GM04504 (cell line): ENCODE measurements around the gene TMEM86A.
A peak's percentile ranks its signal among the peaks of the same experiment; 100 is the strongest.

Source experiments
- DNase-seq: peaks from one replicate; pipeline ENCODE4 v3.0.0-alpha.2; 2012; ENCODE audit warnings: low read depth

Gene TMEM86A

GRCh38 chr11:18726040-18726439 is 27.5 kb downstream of the TMEM86A start, which contains the start of gene IGSF22:
Gene IGSF22, minus strand, starts transcription at chr11:18726188. Its CDS starts 1,952 bp downstream, at chr11:18724236.
- DNase-seq = no peak

DNA sequence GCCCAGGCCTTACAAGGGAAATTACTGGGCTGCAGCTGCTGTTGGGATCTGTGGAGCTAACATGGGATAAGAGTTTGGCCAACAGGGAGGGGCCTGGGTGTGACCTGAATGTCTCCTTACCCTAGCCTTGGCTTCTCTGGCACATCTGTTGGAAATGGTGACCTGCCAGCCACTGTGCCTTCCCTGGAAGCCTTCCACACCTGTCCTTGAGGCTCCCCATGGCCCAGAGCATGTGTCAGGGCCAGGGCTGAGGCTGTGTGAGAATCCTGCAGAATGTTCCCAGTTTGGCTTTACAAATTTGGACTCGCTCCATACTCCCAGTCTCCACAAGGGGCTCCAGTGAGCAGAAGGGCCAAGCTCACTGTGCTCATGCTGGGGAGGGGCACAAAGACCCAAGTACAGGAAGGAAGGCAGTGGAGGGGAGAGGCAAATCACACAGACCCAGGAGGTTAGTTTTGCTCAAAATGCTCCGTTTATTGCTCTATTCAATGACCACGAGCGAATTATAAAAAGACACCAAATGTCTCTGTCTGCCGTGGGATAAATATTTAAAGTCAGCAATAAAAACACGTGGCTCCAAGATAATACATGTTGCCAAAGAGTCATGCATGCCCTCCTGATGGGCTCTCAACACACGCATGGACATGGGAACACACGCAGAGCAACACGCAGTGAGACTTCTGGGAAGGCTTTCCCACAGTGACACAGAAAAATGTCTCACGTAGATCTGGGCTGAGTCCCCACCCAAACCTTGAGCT is 29.1 kb downstream of the TMEM86A start:
- DNase-seq = no peak

GRCh38 chr11:18728658-18729057 is 30.1 kb downstream of the TMEM86A start:
- DNase-seq = no peak

DNA sequence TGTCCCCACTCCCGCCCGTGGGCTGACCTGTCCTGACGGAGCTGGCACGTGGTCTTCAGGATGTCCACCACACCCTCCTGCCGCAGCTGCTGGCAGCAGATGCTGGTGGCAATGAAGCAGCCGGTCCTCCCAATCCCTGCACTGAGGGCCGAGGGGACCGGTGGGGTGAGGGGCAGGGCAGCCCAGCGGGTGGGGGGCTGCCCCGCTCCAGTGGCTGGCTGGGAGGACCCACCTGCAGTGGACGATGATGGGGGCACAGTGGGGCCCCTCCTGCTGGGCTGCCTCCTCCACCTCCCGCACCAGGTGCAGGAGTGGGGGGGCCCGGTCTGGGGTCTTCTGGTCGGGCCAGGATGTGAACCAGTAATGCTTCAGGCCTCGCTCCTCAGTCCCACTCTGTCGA is 30.8 kb downstream of the TMEM86A start:
- no peak for DNase-seq

GRCh38 chr11:18730020-18730419 is 31.4 kb downstream of the TMEM86A start:
- no peak for DNase-seq

DNA sequence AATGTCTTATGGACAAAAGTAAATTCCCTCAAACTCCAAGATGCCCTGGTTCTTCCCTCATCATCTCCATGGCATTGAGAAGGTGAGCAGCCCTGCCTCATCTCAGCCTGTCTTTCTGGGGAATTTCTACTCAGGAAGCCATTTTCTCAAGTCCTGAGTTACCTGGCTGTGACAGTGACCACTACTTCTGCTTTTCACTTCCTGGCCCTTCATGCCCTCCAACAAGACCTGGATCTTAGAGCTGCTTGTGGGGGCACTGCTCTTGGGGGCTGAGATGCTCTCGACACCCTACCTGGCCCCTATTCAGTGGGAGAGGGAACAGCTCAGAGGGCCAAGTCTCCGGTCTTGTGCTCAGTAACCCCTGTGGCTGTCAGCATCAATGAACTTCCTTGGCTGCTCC is 32.9 kb downstream of the TMEM86A start:
- DNase-seq = no peak

DNA sequence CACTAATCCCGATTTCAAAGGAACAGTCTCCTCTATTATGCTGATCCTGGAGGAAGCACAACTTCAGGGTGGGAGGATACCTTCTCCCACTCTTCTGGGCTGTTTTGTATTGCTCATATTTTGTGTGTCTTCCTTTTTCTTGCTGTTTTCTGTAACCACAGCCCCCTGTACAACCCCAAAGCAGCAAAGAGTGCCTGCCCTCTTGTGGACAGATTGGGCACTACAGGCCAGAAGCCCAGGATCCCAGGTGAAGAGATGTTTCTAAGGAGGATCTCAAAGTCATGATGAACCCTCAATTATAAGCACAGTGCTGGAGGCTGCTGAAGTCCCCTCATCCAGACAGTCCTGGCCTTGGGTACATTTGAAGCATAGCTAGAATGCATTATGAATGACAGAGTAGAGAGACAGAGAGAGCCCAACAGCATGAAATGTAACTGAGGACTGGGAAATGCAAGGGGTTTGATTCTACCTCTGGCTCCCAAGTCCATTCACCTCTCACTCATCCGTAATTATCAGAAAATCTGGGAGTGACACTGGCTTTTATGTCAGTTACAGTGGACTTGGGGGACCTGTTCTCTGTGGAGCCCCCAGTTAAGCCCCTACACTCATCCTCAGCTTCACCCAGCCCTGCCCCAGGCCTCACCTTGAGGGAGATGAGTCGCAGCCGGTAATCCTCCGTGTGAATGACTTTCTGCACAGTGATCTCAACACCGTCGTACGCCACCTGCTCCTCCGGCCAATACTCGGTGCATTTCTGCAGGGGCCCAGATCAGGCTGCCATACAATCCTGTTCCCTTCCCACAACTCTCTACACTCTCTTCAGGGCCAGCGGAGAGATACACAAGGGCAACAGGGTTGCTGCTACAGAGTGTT is 33.6 kb downstream of the TMEM86A start:
- DNase-seq = no peak

DNA sequence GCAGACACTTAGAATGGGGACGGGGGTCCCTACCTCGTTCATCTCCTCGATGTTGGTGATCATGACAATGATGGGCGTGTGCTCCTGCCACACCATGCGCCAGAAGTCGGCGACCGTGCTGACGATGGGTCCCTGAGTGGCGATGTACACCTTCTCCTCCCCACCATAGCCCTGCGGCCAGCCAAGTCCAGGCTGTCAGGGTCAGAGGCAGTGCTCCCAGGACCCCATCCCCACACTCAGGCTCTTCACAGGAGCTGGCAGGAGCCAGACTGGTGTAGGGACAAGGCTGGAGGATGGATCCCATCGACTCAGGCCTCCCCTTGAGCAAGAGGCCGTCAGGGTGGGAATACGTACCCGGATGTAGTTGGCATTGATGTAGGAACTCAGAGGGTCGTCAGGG is 34.6 kb downstream of the TMEM86A start:
- DNase-seq = no peak

DNA sequence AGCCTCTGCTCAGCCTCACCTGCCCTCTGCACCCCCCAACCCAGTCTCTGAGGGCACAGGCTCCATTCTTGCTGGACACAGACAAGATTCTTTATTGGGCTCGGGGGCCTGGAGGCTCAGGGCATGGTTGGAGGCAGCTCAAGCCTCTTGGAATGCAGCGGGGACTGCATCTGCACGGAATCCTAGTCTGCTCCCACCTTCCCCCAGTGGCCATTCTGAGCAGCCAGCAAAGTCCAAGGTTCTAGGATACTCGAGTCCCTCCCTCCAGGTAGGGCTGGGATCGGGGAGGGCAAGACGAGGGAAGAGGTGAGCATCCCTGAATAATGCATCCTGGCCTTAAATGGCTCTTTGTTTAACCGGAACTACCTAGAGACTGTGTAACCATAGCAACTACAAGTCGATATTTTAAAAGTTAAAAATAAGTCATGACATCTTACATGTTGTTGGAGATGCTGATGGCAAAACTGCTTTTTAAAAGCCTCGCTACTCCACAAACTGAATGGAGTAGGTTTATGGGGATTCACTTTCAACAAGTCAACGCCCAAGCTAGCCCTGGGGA is 38.1 kb downstream of the TMEM86A start:
- no peak for DNase-seq

DNA sequence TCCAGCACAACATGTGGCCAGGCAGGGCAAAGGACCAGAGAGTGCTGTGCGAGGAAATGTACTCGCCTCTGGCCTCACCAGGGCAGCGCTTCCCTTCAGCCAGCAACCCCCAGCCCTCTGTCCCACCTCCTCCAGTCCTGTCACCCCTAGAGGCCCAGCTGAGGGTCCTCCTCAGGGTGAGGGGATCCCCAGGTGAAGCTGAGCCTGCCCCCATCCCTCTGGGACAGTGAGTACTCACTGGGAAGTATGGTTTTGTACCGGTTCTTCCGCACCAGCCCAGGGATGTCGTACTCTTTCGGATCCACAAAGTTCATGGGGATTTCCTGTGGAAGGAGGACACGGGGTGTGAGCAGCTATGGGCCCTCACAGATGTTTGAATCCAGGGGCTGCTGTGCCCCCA is 39.1 kb downstream of the TMEM86A start:
- DNase-seq = no peak

DNA sequence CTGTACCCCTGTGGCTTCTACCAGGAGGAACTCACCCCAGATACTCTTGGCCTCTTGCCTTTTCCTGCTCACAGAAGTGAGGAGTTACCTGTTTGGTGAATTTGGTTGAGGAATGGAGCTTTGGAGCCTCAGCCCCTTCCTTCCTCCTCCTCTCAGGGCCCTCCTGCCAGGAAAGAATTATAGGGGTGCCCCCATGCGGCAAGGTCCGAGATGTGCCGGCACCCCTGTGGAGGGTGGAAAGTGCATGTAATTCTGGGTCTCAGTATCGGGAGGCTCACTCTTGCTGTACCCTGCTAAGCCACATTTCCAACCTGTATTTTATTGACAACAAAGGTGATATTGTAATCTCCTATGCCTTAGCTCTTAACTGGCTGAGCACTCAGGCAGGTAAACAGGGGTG is 41.1 kb downstream of the TMEM86A start:
- DNase-seq = no peak

DNA sequence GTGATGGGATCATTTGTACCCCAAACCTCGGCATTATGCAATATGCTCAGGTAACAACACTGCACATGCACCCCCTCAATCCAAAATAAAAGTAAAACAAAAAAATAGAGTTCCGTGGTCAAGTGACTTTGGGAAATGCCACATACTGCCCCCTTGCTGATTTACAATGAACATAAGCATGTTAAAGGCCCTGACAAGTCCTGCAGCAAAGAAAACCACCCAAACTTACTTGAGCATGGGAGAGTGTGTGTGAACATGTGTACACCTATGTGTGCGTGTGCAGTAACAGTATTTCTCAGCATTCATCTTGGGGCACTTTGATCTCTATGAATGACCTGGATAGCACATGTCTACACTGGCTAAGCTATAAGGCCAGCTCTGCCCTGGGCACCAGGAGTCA is 43.2 kb downstream of the TMEM86A start:
- no peak for DNase-seq

DNA sequence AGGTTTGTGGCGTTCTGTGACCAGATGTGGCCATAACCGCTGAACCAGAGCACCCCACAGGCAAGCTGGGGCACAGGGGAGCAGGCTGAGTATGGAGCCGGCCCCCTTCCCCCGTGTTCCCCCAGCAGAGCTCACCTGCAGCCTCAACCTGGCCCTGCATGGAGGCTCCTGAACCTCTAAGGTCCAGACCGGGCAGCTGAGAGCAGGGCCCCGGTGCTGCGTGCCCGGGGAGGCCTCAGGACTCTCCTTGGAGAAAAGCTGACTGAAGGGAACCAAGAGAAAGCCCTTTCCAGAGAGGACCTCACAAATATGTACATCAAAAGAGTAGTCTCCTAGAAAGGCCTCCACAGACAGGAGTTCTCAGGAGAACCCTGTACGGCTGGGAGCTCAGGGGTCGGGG is 44.8 kb downstream of the TMEM86A start:
- DNase-seq = no peak

DNA sequence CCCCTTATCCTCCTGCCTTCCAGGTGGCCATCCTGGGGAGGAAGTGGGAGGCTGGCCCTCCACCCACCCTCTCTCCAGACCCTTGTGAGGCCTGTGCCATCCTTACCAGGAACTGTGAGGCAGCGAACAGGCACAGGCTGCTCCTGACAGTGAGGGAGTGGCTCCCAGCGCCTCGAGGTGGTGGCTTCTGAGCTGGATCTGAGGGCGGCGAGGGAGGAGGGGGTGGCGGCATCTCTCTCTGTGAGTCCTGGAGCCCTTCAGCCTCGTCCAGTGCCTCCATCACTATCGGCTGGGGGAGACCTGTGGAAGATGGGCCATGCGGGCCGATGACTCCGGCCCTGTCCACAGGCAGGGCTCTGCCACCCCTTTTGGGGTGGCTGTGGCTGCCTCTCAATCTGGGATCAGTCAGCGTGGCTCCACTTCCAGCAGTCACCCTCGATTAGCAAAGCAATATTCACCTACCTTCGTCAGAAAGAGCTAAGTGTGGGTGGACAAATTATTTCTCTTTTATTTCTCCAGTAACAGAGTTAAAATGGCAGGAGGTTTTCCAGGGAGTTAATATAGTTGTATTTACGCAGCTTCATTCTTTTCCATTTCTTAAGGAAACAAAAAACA is 45.4 kb downstream of the TMEM86A start:
- DNase-seq = no peak

DNA sequence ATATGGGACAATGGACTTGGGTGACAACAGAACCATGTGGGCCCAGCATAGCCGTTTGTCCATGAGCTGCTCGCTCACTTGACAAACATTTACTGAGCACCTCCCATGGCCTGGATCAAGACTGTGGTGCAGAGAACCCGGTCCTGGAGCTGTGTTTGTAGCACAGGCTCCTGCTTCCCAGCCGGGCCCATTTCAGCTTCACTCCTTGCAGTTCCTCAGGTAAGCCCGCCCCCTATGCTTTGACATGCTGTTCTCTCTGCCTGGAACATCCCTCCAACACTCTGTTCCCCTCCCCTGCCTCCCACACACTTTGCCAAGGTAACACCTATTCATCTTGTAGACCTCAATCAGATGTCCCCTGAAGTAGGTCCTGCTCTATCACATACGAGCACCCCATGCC is 46.7 kb downstream of the TMEM86A start:
- no peak for DNase-seq

DNA sequence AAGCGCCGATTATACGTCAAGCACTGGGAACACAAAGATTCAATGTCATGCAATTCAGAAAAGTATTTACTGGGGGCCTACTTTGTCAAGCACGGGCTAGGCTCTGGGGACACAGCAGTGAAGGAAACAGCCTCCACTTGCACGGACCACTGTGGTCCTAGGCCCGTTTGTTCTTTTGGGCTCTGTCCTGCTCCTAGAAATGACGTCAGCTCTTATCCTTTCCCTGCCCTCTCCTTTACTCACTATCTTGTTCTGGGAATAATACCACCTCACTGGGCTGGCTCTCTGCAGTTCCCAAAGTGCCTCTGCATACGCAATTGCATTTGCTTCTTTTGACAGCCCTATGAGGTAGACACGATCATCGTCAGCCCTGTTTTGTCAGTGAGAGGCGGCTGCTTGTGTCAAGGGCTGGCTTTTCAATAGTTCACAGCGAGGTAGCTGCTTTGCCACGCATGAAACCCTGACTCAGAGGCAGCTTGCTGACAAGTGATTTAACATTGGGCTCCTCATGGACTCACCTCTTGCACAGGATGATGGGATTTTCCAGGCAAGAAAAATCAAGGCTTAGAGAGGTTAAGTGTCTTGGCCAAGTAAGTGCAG is 50.3 kb downstream of the TMEM86A start:
- no peak for DNase-seq

- DNase-seq = peak; percentile 30
These were observed 51.2 kb downstream of the TMEM86A start for GRCh38 chr11:18749681-18750319.

DNA sequence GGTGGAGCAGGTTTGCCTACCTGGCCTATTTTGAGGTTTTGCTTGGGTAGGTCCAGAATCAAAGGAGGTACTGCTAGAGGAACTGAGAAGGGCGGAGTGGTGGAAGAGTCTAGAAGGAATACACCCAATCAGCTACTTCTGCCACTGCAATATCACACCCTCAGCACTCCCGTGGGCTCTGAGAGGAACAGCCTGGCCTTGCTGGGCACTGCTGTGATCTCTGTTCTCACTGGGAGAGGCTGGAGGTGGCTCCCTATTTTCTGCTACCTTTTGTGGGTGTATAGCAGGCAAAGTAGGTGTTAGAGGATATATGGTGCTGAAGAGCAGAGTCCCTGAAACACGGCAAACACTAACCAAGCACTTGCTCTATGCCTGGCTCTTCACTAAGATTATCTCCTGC is 52.4 kb downstream of the TMEM86A start:
- DNase-seq = no peak

DNA sequence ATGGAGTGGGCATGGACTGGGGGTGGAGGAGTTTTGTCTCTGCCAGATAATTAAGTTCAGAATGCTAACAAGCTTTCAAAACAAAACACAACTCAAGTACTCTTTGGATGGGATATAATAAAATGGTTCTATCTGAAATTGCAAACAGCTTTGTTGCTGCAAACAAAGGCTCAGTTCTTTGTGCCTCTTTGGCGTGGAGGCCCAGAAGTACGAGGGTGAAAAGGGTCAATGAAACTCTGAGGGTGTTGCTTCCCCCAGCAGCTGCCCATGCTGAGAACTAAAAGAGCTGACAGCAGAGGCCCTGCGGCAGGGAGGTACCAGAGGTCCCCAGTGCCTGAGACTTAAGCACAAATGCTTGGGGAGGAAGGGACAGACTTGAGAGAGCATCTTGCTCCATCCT is 53.9 kb downstream of the TMEM86A start:
- no peak for DNase-seq

DNA sequence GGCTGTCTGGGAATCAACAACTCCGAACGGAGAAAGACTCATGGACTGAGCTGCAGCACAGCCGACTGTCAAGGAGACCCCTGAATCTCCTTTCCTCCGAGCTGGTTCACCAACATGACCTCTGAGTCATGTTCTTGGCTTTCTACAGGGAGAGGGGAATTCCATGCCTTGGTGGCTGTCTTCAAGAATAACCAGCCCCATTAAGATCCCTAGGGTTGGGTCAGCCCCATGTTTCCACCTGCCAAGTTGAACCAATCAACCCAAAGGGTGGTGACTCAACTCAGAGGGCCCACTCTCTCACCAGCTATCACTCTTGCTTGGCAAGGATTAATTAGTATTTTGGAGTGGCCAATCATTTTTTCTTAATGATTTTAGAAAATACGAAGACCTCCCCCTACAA is 55.7 kb downstream of the TMEM86A start:
- DNase-seq = no peak
